ENCODE data around the gene SRXN1. TPM values are rescaled to one million over a fixed set of nuclear protein-coding genes. Genes with fewer than 3 reads are reported as not detected.

Gene SRXN1
- total and polyA plus RNA-seq, 2 donors from 2014 or later, result 17.4 to 51.1 TPM

GRCh38 chr20:658731-659291 is 5.8 kb upstream of the SRXN1 start:
- intact Hi-C loops (cut with DNase I), result no loop called here
- H3K27ac ChIP-seq (ENCODE audit: low read depth in 2 of 2, low read length in 2 of 2), result no peak overlapping the region
- no peak overlapping the region for H3K9ac ChIP-seq (ENCODE audit: low read length in 3 of 3)
- no peaks in the 10 kb centered on the region for H3K9me3 ChIP-seq (ENCODE audit: control insufficient read depth in 2 of 3, insufficient read depth in 1 of 3, low read length in 3 of 3)
- DNase-seq (no peak), FAIRE-seq (no peak)
- H3K4me3 ChIP-seq (ENCODE audit: low read length in 3 of 3), result no peak overlapping the region
- H3K4me1 ChIP-seq (ENCODE audit: control insufficient read depth in 2 of 3, insufficient read depth in 2 of 3, low read depth in 1 of 3, low read length in 3 of 3), result peaks cover 0 to 6% (median 4%) of the 10 kb centered on the region in 3 donors
- H3K36me3 ChIP-seq (ENCODE audit: control insufficient read depth in 2 of 3, insufficient read depth in 3 of 3, low read length in 3 of 3), result no peaks in the 10 kb centered on the region
- H3K27me3 ChIP-seq (ENCODE audit: control insufficient read depth, insufficient read depth, low read length), result peaks cover 14% of the 10 kb centered on the region
- no peak for TF ChIP-seq CTCF (IDR thresholded peaks at IDR 0.05; ENCODE audit: borderline replicate concordance, extremely low read depth, insufficient read depth)

- H3K4me1 ChIP-seq (ENCODE audit: control insufficient read depth in 2 of 3, insufficient read depth in 2 of 3, low read depth in 1 of 3, low read length in 3 of 3), result peaks cover 0 to 7% (median 6%) of the 10 kb centered on the region in 3 donors
- no peak overlapping the region for H3K4me3 ChIP-seq (ENCODE audit: low read length in 3 of 3)
- no peak for TF ChIP-seq CTCF (IDR thresholded peaks at IDR 0.05; ENCODE audit: borderline replicate concordance, extremely low read depth, insufficient read depth)
- peaks cover 13% of the 10 kb centered on the region for H3K27me3 ChIP-seq (ENCODE audit: control insufficient read depth, insufficient read depth, low read length)
- FAIRE-seq (no peak), DNase-seq (no peak)
- H3K36me3 ChIP-seq (ENCODE audit: control insufficient read depth in 2 of 3, insufficient read depth in 3 of 3, low read length in 3 of 3), result no peaks in the 10 kb centered on the region
- no peaks in the 10 kb centered on the region for H3K9me3 ChIP-seq (ENCODE audit: control insufficient read depth in 2 of 3, insufficient read depth in 1 of 3, low read length in 3 of 3)
- no peak overlapping the region for H3K9ac ChIP-seq (ENCODE audit: low read length in 3 of 3)
- intact Hi-C loops (cut with DNase I), result no loop called here
- no peak overlapping the region for H3K27ac ChIP-seq (ENCODE audit: low read depth in 2 of 2, low read length in 2 of 2)
These were observed 5.2 kb upstream of the SRXN1 start for GRCh38 chr20:658202-658601.

GRCh38 chr20:655726-656624 is 3.0 kb upstream of the SRXN1 start:
- no peak overlapping the region for H3K4me3 ChIP-seq (ENCODE audit: low read length in 3 of 3)
- FAIRE-seq (no peak), DNase-seq (peak in 1 of 5 donors; percentile 8)
- intact Hi-C loops (cut with DNase I), result no loop called here
- no peak overlapping the region for H3K9ac ChIP-seq (ENCODE audit: low read length in 3 of 3)
- no peaks in the 10 kb centered on the region for H3K36me3 ChIP-seq (ENCODE audit: control insufficient read depth in 2 of 3, insufficient read depth in 3 of 3, low read length in 3 of 3)
- no peak overlapping the region for H3K27ac ChIP-seq (ENCODE audit: low read depth in 2 of 2, low read length in 2 of 2)
- H3K27me3 ChIP-seq (ENCODE audit: control insufficient read depth, insufficient read depth, low read length), result peaks cover 5% of the 10 kb centered on the region
- TF ChIP-seq CTCF (IDR thresholded peaks at IDR 0.05; ENCODE audit: borderline replicate concordance, extremely low read depth, insufficient read depth), result no peak
- peaks cover 0 to 15% (median 6%) of the 10 kb centered on the region in 3 donors for H3K4me1 ChIP-seq (ENCODE audit: control insufficient read depth in 2 of 3, insufficient read depth in 2 of 3, low read depth in 1 of 3, low read length in 3 of 3)
- no peaks in the 10 kb centered on the region for H3K9me3 ChIP-seq (ENCODE audit: control insufficient read depth in 2 of 3, insufficient read depth in 1 of 3, low read length in 3 of 3)
